T-helper 1 cell (primary cell): ENCODE data around the gene SH3BP5L.
"Not testable (repeated sequence)": the region's sequence is repeated elsewhere in the genome, so short reads cannot be mapped to it uniquely, and the experiment has no call there.

Source experiments
- DNase-seq, 5 donors: peaks; one replicate each; pipeline ENCODE4 v3.0.0-alpha.2; 2012 to 2020

The SH3BP5L gene

GRCh38 chr1:248850536-248851251, 25.0 kb upstream of the SH3BP5L start:
- no peak for DNase-seq

GRCh38 chr1:248850124-248850523, 24.4 kb upstream of the SH3BP5L start:
- DNase-seq, result no peak

- DNase-seq, result no peak
These were observed 23.9 kb upstream of the SH3BP5L start for GRCh38 chr1:248849637-248850036.

DNA sequence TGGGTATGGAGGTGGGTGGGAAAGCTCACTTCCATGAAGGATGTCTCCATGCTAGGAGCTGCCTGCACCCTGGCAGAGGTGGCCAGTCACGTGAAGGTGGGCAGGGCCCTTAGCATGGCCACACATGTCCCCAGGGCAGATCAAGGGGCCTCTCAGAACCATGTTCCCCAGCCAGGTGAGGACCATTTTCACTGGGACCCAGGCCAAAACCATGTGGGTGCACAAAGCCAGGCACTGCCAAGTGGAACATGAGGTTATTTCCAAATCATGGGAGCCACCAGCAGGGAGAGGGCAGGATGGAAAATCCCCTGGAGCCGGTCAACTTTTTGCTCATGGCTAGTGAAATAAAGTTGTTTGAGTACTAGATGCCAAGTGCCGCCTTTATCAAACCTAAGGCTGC, 23.4 kb upstream of the SH3BP5L start:
- DNase-seq, result no peak

GRCh38 chr1:248848602-248849001, 22.9 kb upstream of the SH3BP5L start:
- DNase-seq, result no peak

- no peak for DNase-seq
These were observed 22.3 kb upstream of the SH3BP5L start for GRCh38 chr1:248847956-248848561.

DNA sequence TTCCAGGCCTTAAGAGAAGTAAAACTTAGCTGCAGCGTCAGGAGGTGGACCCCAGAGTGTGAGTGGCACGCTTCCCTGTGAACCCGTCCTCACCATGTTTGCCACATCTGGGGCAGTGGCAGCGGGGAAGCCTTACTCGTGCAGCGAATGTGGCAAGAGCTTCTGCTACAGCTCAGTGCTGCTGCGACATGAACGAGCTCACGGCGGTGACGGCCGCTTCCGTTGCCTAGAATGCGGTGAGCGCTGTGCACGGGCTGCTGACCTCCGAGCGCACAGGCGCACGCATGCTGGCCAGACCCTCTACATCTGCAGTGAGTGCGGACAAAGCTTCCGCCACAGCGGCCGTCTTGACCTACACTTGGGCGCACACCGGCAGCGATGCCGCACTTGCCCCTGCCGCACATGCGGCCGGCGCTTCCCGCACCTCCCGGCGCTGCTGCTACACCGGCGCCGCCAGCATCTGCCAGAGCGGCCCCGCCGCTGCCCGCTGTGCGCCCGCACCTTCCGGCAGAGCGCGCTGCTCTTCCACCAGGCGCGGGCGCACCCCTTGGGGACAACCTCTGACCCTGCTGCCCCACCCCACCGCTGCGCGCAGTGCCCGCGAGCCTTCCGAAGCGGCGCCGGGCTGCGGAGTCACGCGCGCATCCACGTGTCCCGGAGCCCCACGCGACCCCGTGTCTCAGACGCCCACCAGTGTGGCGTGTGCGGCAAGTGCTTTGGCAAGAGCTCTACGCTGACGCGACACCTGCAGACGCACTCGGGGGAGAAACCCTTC, 21.7 kb upstream of the SH3BP5L start:
- no peak for DNase-seq

DNA sequence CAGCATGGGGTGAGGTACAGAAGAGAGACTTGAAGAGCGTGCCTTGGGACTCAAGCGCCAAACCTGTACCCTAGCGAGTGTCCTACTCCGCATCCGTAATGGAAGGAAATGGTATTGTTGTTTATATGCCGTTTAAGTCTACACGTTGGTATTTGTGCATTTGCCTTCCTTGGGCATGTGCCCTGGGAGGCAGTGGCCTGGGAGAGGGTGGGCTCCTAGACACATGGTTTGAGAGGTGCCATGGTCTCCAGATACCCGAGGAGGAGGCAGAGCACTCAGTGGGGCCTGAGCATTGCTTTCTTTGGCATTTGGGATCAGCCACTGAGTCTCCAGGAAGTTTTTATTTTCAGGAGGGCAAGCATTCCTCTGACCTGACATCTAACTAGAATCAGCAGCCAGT, 18.8 kb upstream of the SH3BP5L start:
- DNase-seq, result no peak

GRCh38 chr1:248843687-248844086, 18.0 kb upstream of the SH3BP5L start:
- no peak for DNase-seq

DNA sequence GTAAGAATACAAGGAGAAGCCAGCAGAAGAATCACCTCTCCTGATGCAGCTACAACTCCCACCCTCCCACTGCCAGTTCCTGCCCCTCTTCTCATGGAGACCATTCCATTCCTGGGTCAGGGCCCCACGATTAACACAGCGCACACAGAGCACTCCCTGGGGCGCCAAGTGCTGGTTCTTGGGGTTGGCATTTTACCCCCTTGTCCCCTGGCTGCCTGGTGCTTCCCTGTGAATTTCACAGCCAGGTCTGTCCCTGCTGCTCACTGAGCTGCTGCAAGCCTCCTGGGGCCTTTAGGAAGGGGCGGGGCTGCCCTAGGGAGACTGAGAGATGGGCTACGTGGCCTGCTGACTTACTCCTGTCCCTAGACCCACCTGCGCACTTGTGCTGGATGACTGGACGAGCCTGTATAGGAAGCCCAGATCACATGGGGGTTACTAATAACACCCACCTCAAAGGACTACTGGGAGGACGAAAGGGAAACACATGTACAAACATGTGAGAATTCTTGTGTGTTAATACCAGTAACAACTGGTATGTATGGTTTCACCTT, 17.1 kb upstream of the SH3BP5L start:
- no peak for DNase-seq

DNA sequence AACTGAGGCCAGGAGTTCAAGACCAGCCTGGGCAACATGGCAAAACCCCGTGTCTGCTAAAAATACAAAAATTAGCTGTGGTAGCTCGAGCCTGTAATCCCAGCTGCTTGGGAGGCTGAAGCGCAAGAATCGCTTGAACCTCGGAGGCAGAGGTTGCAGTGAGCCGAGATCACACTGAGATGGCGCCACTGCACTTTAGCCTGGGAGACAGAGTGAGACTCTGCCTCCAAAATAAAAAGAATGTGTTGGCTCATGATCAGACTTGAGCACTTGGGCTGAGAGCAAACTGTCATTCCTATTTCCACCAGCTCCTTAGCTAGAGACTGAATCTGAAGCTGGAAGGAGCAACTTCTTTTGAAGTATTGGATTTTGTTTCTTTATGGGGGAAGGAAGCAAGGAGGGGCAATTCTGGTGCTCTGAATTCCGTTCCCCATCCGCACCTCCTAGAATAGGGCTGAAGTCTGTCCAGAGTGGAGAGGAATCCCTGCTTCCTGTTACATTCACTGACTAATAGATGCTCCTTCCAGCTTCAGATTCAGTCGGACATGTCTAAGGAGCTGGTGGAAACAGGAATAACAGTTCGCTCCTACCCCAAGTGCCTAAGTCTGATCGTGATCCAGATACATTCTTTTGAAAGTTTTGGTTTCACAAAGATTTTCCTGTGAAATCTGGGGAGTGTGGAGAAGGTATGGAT, 16.1 kb upstream of the SH3BP5L start:
- peak in 1 of 5 donors; percentile 37 for DNase-seq

- no peak for DNase-seq
These were observed 15.2 kb upstream of the SH3BP5L start for GRCh38 chr1:248840946-248841345.

DNA sequence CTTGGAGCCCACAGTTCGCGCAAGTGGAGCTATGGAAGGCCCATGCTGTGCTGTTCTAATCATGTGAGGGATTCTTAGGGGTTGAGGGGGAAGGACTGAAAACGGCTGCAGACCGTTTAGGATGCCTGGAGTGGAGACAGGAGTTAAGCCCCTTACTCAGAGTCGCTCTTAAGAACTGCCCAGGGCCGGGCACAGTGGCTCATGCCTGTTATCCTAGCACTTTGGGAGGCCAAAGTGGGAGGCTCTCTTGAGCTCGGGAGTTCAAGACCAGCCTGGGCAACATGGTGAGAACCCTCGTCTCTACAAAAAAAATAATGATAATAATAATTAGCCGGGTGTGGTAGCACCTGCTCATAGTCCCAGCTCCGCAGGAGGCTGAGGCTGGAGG, 13.4 kb upstream of the SH3BP5L start:
- DNase-seq, result no peak

DNA sequence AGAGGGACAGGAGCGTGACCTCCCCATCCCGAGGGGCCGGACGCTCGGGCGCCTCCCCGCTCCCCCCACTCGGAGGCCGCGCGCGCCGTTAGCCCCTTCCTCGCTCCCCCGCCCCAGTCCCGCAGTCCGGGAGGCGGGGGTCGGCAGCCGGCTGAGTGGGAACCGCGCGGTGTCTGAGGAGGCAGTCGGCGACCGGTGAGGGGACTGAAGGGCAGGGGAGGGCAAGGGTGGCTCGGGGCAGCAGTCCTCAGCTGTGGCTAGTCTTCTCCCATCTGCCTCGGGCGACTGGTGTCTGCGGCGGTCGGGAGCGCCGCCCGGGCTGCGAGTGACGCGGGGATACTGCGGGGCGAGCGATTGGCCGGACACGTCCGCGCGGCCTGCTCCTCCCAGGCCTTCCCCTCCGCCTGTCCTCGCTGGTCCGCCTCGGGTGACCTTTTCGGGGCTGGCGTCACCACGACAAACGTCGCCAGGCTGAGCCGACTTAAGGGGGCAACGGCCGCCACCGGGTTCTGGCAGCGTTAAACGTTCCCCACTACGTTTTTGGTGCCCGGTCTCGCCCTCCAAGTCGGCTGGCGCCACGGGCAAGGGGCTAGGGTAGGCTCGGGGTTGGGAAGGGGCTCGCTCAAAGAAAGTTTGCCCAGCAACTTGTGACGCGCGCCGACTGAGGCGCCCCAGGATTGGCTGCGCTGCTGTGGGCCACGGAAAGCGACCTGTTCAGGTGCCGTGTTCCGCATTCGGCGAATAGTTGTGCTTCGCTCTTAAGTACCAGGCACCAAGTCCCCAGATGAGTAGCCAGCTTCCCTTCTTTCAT, 12.8 kb upstream of the SH3BP5L start:
- DNase-seq, result peak; percentile 69 to 89 (median 80)

GRCh38 chr1:248837781-248838356, 12.2 kb upstream of the SH3BP5L start, which contains the start of gene ZNF672:
TSS of gene ZNF672 (plus strand) at chr1:248838224. CDS start at chr1:248847275, 9,051 bp downstream.
- peak; percentile 89 to 96 (median 91) for DNase-seq

DNA sequence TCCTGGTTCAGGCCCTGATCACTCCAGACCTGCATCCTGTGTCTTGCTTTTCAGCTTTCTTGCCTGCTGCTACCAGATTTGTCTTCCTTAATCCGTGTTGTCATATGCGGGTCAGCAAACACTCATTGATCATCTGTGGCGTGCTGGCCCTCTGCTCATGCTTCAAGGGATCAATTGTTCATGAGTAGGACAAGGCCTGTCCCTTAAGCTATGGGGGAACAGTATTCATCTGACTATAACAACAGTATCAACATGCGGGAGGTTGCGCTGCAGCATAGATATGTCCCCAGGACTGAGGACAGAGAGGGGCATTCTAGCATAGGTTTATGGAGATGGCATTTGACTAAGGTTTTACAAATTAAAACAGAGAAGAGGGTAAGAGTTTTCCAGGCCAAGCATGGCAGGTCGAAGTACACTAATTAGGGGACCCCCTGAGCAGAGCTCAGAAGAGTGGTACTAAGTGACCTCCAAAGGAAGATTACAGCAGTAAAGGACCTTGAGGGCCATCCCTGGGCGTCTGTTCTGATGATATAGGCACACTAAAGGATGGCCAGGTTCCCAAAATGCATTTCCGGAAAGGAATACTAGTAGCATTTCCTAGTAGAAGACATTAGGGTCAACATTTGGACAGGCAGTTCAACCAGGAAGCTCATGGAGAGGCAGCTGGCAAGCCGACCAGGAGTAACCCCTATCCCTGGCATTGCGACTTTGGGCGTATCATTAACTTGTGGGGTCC, 11.5 kb upstream of the SH3BP5L start:
- no peak for DNase-seq

DNA sequence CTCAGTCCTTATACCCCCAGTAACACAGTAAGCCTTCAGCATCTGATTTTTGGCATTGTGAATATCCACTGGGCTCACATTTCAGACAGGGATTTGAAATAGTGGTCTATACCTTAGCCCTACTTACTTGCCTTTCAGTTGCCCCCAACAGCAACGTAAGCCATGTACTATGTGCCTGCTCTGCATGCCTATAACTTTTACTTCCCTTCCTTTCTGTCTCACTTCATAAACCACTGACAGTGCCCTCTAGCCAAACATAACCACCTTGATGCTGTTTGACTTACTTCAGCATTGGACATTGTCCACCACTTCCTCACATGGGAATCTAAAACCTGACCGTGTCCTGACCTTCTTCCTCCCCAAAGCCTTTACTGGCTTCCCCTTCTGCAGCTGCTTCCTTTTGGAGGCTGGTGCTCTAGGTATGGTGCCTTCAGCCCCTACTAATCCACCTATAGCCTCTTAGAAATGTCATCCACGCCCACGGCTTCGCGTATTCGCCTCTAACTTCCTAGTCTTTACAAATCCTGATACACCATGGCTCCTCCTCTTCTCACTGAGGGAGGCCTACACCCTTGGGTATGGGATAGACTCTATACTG, 8.7 kb upstream of the SH3BP5L start:
- no peak for DNase-seq

DNA sequence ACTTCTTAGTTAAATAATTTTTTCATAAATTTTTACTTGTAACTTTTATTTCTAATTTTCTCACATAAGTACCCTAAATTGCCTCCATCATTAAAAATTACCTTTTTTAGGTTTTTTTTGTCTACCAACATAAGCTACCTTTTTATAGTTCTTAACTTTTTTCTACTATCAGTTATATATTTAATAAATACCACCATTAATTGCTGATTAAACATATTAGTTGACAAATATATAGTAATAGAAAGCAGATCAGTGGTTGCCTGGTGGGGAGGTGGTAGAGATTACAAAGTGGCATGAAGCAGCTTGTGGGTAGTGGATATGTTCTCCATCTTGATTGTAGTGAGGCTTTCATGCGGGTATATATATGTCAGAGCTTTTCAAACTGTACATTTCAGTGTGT, 6.1 kb upstream of the SH3BP5L start:
- no peak for DNase-seq

DNA sequence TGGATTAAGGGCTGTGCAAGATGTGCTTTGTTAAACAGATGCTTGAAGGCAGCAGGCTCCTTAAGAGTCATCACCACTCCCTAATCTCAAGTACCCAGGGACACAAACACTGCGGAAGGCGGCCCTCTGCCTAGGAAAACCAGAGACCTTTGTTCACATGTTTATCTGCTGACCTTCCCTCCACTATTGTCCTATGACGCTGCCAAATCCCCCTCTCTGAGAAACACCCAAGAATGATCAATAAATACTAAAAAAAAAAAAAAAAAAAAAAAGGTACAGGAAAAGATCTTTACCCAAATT, 5.0 kb upstream of the SH3BP5L start:
- DNase-seq, result not testable (repeated sequence)

DNA sequence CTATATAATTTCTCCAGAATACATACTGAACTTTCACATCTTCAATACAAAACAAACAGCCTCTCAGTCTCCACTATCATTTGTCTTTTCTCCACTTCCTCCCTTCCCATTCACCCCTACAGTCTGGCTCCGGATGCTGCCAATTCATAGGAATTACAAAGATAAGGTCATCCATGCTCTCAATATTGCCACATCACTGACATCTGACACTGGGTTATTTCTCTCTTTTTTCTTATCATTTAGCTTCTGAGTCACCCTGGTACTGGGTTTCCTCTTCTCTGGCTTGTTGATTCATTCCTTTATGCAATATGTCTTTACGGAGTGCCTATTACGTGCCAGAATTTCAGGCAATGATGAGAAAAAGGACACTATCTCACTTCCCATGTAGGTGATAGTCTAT, 3.1 kb upstream of the SH3BP5L start:
- DNase-seq, result no peak

DNA sequence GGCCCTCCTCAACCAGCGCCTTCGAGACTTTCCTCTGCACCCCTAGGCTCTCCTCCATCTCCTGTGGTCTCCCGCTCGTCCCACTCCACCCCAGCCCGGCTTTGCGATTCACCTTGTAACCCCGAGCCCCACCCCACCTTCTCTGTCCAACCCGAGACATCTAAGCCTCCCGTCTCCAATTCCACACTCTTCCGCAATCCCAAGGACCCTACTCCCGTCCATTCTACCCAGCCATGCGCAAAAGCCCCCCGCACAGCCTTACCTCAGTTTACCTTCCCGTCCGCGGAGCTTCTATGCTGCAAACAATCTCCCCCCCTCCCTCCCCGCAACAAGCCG, 174 bp downstream of the SH3BP5L start:
- DNase-seq, result no peak
